Epithelial cell of esophagus (primary cell): ENCODE results near the gene ATG13.
A peak's percentile ranks its signal among the peaks of the same experiment; 100 is the strongest.

Experiments used
- DNase-seq: peaks from one replicate; pipeline ENCODE4 v3.0.0; 2010; ENCODE audit warnings: low read depth
- H3K4me3 ChIP-seq: 2 replicates; pipeline ENCODE4 v1.5.1; 2011; ENCODE audit warnings: mild to moderate bottlenecking, low read length, control low read depth
- TF ChIP-seq, protein P1 (sequence below): IDR thresholded peaks from 2 replicates; pipeline ENCODE4 v1.5.1; 2011; ENCODE audit warnings: low read depth, mild to moderate bottlenecking, low read length, control low read depth, inconsistent platforms; ENCODE audit not compliant: insufficient read depth; ENCODE audit errors: missing control alignments

ATG13 gene

DNA sequence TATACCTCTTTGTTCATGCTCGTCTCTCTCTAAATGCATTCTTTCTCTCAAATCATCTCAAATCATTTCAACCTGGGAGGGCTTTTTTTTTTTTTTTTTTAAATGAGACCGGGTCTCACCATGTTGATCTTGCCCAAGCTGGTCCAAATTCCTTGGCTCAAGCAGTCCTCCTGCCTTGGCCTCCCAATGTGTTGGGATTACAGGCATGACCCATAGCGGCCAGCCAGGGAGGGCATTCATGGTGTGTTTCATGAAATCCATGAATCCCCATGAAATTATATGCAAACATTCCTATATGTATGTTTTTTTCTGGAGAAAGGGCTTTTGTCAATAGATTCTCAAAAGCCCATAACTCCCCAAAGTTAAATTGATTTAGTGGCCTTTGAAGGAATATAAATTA is 26.2 kb downstream of the ATG13 start:
- H3K4me3 ChIP-seq = no peak overlapping the region
- DNase-seq = no peak
- TF ChIP-seq, protein P1, sequence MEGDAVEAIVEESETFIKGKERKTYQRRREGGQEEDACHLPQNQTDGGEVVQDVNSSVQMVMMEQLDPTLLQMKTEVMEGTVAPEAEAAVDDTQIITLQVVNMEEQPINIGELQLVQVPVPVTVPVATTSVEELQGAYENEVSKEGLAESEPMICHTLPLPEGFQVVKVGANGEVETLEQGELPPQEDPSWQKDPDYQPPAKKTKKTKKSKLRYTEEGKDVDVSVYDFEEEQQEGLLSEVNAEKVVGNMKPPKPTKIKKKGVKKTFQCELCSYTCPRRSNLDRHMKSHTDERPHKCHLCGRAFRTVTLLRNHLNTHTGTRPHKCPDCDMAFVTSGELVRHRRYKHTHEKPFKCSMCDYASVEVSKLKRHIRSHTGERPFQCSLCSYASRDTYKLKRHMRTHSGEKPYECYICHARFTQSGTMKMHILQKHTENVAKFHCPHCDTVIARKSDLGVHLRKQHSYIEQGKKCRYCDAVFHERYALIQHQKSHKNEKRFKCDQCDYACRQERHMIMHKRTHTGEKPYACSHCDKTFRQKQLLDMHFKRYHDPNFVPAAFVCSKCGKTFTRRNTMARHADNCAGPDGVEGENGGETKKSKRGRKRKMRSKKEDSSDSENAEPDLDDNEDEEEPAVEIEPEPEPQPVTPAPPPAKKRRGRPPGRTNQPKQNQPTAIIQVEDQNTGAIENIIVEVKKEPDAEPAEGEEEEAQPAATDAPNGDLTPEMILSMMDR = no peak

- no peak for DNase-seq
- TF ChIP-seq, protein P1 = no peak
- H3K4me3 ChIP-seq = no peak overlapping the region
Measured at GRCh38 chr11:46643986-46644385, 26.6 kb downstream of the ATG13 start.

- peak; percentile 73 for DNase-seq
Measured at GRCh38 chr11:46649180-46649738, 31.9 kb downstream of the ATG13 start.

DNA sequence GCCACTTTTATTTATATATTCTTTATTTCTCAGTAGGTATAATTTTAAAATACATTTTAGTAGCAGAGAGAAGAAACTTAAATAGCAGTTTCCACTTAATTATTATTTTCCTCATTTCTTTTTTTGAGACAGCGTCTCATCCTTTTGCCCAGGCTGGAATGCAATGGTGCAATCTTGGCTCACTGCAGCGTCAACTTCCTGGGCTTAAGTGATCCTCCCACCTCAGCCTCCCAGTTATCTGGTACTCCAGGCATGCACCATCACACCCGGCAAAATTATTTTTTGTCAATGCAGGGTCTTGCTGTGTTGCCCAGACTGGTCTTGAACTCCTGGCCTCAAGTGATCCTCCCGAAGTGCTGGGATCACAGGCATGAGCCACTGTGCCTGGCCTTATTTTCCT is 38.3 kb downstream of the ATG13 start:
- H3K4me3 ChIP-seq = no peak overlapping the region
- TF ChIP-seq, protein P1 = no peak
- no peak for DNase-seq

More at GRCh38 chr11:46649180-46649738, 31.9 kb downstream of the ATG13 start:
- H3K4me3 ChIP-seq = no peak overlapping the region
- TF ChIP-seq, protein P1 = no peak

GRCh38 chr11:46657186-46657585 is 39.8 kb downstream of the ATG13 start:
- H3K4me3 ChIP-seq = no peak overlapping the region
- TF ChIP-seq, protein P1 = no peak
- no peak for DNase-seq

DNA sequence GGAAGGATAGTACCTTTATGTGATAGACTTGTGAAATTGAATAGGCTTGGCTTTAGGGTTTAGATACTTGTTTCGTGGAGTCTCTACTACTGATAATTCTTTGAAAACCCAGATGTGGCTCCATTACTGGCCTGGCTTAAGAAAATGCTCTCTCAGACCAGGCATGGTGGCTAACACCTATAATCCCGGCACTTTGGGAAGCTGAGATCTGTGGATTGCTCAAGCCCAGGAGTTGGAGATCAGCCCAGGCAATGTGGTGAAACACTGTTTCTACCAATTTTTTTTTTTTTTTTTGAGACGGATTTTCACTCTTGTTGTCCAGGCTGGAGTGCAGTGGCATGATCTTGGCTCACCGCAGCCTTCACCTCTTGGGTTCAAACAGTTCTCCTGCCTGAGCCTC is 40.9 kb downstream of the ATG13 start:
- H3K4me3 ChIP-seq = no peak overlapping the region
- TF ChIP-seq, protein P1 = no peak
- no peak for DNase-seq

- TF ChIP-seq, protein P1 = no peak
- H3K4me3 ChIP-seq = no peak overlapping the region
- no peak for DNase-seq
Measured at GRCh38 chr11:46659908-46660307, 42.6 kb downstream of the ATG13 start.
